GM19239 (cell line): ENCODE data around the gene CMIP.
"Not testable (repeated sequence)": the region's sequence is repeated elsewhere in the genome, so short reads cannot be mapped to it uniquely, and the experiment has no call there.

Source experiments
- DNase-seq: peaks from one replicate; pipeline ENCODE4 v3.0.0; 2011; ENCODE audit warnings: low spot score; ENCODE audit not compliant: insufficient read length
- FAIRE-seq: peaks from 2 replicates; lab custom pipeline; 2011; peaks lifted over from hg19 to GRCh38; lab: Jason Lieb, UNC

Gene CMIP

GRCh38 chr16:81511371-81511770, 66.8 kb downstream of the CMIP start:
- no peak for FAIRE-seq

DNA sequence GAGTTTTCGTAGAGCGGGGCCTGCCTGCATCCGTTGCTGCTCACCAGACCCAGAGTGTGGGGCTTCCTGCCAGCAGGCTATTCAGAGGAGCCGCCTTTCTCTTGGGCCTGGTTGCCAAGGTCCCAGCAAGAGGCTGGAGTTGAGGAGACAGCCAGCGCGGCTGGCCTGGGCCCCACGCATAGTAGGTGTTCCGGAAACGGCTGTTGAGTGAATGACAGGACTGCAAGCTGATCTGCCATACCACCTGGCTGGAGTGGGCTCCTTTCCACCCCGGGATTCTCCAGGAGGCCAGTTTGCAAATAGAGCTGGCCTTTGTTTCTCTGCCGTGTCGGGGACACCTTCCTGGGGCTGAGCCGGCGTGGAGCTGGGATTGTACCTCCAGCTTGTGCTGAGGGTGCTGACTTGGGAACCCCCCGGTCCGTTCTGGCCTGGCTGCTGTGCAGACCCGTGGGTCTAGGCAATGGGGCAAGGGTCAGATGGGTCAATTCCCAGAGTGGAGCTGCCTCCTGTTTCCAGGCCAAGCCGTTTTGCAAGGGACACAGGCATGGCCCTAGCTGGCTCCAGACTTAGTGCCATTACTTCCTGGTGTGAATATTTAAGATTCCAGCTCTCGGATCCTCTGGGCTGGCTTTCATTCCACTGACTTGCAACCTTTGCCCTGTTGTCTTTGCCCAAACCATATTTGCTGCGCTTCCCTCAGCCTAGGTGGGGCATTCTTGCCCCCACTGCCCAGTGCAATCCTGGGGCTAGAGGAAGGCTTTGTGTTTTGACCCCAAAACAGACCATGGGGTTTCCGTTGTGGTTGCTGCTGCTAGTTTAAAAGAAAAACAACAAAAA, 68.8 kb downstream of the CMIP start:
- no peak for FAIRE-seq

More at GRCh38 chr16:81511371-81511770, 66.8 kb downstream of the CMIP start:
- DNase-seq = no peak

DNA sequence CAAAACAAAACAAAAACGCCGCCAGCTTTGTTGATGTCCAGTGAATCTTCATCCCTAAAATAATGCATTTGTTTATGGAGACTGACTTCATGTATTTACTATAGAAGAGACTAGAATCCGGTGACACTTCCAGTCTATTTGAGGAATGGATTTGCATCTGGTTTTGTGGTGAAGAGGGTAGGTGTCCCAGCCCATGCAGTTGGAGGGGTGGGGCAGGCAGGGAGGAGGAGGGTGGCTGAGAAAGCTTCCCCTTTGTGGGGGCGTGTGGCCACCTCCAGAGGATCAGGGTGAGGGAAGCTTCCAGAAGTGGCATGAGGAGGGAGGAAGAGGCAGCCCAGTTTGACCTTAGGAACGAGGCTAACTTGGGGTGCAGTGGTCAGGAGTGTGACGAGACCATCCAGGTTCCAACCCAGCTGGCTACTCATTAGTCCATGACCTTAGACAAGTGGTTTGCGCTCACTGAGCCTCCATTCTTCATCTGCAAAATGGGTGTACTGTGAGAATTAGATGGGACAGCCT, 69.5 kb downstream of the CMIP start:
- peak; percentile 37 for FAIRE-seq

More for the DNA sequence above, 68.8 kb downstream of the CMIP start:
- no peak for DNase-seq

GRCh38 chr16:81514568-81515258, 70.1 kb downstream of the CMIP start:
- DNase-seq (no peak), FAIRE-seq (no peak)

More for the DNA sequence above, 69.5 kb downstream of the CMIP start:
- DNase-seq = no peak

DNA sequence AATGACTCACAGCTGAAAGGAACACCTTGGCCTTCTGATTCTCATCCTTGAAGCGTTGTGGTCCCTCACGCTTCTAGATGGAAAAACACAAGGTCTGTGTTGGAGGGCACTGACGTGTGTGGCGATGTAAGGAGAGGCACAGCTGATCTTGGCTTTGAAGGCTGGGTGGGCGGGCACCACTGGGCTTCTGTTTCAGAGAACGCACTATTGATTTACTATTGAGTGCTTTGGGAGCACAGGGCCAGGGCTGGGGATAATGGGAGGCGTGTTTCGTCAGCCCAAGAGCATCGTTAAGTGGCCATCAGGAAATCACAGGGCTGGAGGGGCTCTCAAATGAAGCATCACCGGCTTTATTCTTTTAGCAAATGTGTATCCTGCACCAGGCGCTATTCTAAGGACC, 70.7 kb downstream of the CMIP start:
- DNase-seq = no peak

DNA sequence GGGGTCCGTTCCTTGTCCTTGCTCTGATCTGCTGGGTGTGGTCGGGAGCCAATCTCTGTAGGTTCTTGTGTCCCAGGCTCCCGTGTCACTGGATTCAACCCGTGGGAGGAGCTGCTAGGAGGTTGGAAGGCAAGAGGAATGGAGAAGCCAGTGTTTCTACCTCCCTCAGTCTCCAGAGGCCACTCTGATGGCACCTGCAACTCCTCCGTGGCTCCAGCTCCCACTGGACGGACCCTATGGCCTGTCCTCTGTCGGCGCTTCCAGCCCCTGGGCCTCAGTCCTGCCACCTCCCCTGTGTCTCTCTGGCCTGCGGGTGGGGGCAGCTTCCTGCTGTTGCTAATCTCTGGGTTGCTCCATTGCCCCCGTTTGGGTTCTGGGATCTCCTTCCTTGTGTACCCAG, 71.1 kb downstream of the CMIP start:
- DNase-seq (no peak), FAIRE-seq (no peak)

More for the DNA sequence above, 70.7 kb downstream of the CMIP start:
- FAIRE-seq = no peak

- DNase-seq (no peak), FAIRE-seq (no peak)
Measured at GRCh38 chr16:81516478-81517149, 72.0 kb downstream of the CMIP start.

DNA sequence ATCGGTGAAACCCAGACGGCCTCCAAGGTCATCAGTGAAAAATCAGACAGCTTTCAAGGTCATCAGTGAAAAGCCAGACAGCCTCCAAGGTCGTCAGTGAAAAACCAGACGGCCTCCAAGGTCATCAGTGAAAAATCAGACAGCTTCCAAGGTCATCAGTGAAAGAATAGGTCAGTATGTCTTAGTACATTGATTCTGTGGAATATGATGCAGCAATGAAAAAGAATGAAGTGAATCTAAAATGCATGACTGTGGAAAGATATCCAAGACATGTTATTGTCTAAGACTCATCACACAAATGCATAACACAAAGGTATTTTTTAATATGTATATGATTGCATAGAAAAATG, 72.5 kb downstream of the CMIP start:
- DNase-seq = no peak
- FAIRE-seq = no peak

GRCh38 chr16:81517629-81518438, 73.2 kb downstream of the CMIP start:
- DNase-seq = no peak

DNA sequence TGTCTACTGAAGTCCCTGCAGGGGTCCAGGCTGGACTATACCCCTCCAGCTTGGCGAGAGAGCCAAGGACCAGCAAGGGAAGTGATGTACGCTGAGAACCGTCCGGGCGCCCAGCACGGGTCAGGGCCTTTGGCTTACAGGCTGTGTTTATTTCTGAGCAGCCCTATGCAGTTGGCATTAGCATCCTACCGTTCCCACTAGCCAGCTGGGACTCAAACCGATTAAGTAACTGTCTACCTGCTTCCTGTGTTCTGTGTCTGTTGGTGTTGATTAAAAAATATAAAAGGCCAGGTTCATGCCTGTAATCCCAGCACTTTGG, 73.8 kb downstream of the CMIP start:
- DNase-seq (no peak), FAIRE-seq (no peak)

More at GRCh38 chr16:81517629-81518438, 73.2 kb downstream of the CMIP start:
- FAIRE-seq = no peak

DNA sequence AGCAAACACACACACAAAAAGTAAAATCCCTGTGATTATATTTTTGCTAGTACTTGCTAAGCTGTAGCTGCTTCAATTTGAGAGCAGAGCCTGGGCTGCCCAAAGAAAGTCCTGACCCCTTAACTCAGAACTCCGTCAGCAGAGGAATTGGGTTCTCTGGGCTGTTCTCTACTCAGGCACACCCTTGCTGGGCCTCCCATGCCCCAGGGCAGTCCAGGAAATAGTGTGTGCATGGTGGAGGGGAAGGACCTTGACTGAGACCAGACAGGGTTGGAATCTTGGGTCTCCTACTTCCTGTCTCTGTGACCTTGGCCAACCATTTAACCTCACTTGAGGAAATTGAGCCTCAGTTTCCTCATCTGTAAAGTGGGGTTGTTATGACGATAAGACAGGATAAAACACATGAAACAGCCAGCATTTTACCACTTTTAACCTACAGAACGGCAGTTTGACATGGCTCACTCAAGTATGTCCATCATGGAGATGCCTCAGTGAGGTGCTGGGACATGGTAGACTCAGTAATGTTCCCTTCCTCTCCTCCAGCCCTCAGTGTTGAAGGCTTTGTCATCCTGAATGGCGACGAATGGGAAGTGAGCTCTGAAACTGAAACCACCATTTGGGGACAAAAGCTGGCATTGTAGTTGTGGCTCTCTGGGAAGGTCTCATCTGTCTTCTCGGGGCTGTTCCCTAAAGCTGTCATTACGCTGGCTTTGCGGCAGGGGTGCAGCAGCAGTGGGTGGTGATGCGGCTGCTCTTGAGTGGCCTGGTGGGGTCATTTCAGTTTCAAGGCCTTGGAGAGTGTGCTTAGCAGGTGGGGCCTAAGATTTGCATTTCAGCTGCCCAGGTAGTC, 74.9 kb downstream of the CMIP start:
- FAIRE-seq = peak; percentile 83

GRCh38 chr16:81520151-81520470, 75.5 kb downstream of the CMIP start:
- no peak for FAIRE-seq

More for the DNA sequence above, 74.9 kb downstream of the CMIP start:
- peak; percentile 37 for DNase-seq

GRCh38 chr16:81520560-81521135, 76.0 kb downstream of the CMIP start:
- no peak for FAIRE-seq
- DNase-seq = no peak

More at GRCh38 chr16:81520151-81520470, 75.5 kb downstream of the CMIP start:
- no peak for DNase-seq

DNA sequence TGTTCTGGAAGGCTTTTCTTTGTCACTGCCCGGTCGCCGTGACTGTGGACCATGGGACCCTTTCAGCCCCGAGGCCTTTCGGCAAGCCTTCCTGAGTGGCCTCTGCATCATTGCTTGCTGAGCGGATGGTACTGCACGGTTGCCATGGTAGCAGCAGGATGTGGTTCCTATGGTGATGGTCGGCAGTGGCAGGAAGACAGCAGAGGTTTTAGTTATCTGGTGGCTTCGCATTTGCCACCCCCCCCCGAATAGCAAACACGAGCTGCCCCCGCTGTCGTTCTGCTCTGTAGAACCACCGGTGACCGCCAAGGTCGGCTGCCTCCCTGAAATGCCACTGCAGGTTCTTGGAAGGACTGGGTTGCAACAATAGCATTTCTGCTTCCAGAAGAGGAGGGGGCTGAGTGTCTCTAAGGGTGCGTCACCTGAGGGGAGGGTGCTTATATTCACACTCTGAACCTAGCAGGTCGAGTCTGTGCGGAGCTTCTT, 76.6 kb downstream of the CMIP start:
- DNase-seq (peak; percentile 69), FAIRE-seq (peak; percentile 60)

DNA sequence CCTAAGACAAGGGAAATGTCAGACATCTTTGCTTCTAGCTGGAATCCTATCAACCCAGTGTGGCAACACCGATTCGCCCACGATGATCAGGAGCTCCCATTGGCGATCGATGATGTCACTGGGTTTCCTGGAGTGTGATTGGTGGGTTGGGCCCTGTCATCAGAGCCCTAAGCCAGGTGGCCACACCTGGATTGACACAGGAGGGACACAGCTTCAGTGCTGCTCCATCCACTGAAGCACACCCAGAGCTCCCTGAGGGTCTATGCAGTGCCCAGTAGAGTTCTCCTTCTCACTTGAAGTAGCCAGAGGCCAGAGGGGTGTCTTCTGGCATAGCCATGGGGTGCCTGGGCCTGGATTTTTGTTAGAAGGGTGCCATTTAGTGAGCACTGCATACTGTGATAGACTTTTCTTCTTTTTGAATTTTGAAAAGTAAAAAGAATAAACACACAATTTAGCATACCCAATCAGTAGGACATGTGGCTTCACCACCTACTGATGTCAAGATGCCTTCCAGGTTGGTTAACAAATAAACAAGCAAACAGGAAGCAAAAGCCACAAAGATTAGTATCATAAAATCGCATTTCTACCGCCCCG, 77.6 kb downstream of the CMIP start:
- no peak for FAIRE-seq
- DNase-seq = no peak

- not testable (repeated sequence) for FAIRE-seq
Measured at GRCh38 chr16:81522851-81523250, 78.2 kb downstream of the CMIP start.

GRCh38 chr16:81523387-81524115, 78.9 kb downstream of the CMIP start:
- FAIRE-seq (no peak), DNase-seq (no peak)

More at GRCh38 chr16:81522851-81523250, 78.2 kb downstream of the CMIP start:
- not testable (repeated sequence) for DNase-seq

DNA sequence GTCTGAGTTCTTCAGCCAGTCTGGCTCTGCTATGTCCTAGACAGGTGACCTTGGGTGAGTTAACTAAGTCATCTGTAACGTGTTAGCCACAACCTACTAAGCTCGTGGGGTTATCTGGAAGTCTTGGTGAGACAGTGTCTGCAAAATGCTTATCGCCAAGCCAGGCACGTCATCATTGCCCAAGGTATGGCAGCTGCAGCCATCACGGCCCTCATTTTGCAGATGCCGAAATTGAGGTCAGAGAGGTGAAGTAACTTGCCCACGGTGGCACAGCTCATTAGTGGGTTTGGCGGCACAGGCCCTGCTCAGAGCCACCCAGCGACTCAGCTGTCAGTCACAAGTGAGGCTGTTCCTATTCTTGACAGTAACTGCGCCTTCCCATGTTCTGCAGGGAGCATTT, 79.8 kb downstream of the CMIP start:
- DNase-seq (no peak), FAIRE-seq (no peak)
